ENCODE measurements around the gene MED17. TPM values are rescaled to one million over a fixed set of nuclear protein-coding genes. Genes with fewer than 3 reads are reported as not detected.

Gene MED17
- total and polyA plus RNA-seq, 2 of the 13 experiments (the other 11 are each of a cell fraction or from before 2014, with no cell fraction given) = 23.1 to 37.0 TPM

- Histone ChIP-seq H4K20me1 (ENCODE audit: insufficient read depth, low read length) (no peaks in the 10 kb centered on the region), H3K27ac (ENCODE audit: extremely low read length, insufficient read depth, low read length) (no peak overlapping the region), H3K79me2 (ENCODE audit: insufficient read depth, low read length) (no peaks in the 10 kb centered on the region), H2AFZ (ENCODE audit: low read length) (no peak overlapping the region), H3K9ac (ENCODE audit: insufficient read depth, low read depth, low read length) (no peak overlapping the region), H3K4me1 (ENCODE audit: insufficient read depth, low read length) (peaks cover 23% of the 10 kb centered on the region), H3K27me3 (ENCODE audit: control insufficient read depth in 1 of 2, insufficient read depth in 2 of 2, low read length in 2 of 2) (no peaks in the 10 kb centered on the region), H3K36me3 (replicated peaks in 1 of 2; ENCODE audit: control insufficient read depth in 1 of 2, insufficient read depth in 2 of 2, low read length in 2 of 2) (no peaks in the 10 kb centered on the region), H3K9me3 (ENCODE audit: low read length) (no peaks in the 10 kb centered on the region), H3K4me3 (replicated peaks in 1 of 3; ENCODE audit: insufficient read depth in 1 of 3, low read depth in 2 of 3, low read length in 3 of 3) (no peak overlapping the region), H3K4me2 (ENCODE audit: low read depth, low read length) (no peak overlapping the region)
- ChIA-PET CTCF (ENCODE audit: low intra/inter-chr PET ratio, low total read pairs) (no interaction called here), POLR2A (no interaction called here)
- DNase-seq (ENCODE audit: low spot score) (no peak), ATAC-seq (peak; percentile 66), FAIRE-seq (no peak)
- in situ Hi-C loops (cut with HindIII; ENCODE audit: extremely low pct_ligation_motif_present, low pct_unique_long_range_greater_than_20kb) (no loop called here), intact Hi-C loops (cut with micrococcal nuclease; ENCODE audit: unreplicated experiment) (no loop called here)
- no TSS peak for BruUV-seq (replicated peaks)
- WGBS (ENCODE audit: low lambda C conversion rate) = 6% methylated on average over 3 of the region's 3 CpGs
- TF ChIP-seq ETV5 (CRISPR knock-in tag; IDR thresholded peaks at IDR 0.05; ENCODE audit: borderline replicate concordance) (no peak), HNF1A (IDR thresholded peaks at IDR 0.05; ENCODE audit: low read depth) (no peak), HNF1A (CRISPR knock-in tag; IDR thresholded peaks at IDR 0.05; ENCODE audit: borderline replicate concordance) (no peak), HDAC2 (CRISPR knock-in tag; IDR thresholded peaks at IDR 0.05) (no peak), TCF7 (IDR thresholded peaks at IDR 0.05; ENCODE audit: low read depth) (no peak), ZBTB46 (CRISPR knock-in tag; IDR thresholded peaks at IDR 0.05; ENCODE audit: borderline replicate concordance) (no peak), ZNF468 (CRISPR knock-in tag; IDR thresholded peaks at IDR 0.05) (no peak), CEBPZ (IDR thresholded peaks at IDR 0.05; ENCODE audit: low read length) (no peak), ZNF253 (CRISPR knock-in tag; IDR thresholded peaks at IDR 0.05; ENCODE audit: borderline replicate concordance) (no peak), IKZF1 (IDR thresholded peaks at IDR 0.05) (no peak), ZNF552 (CRISPR knock-in tag; IDR thresholded peaks at IDR 0.05; ENCODE audit: borderline replicate concordance) (no peak), ZNF136 (CRISPR knock-in tag; IDR thresholded peaks at IDR 0.05; ENCODE audit: low read depth) (no peak), CBX5 (CRISPR knock-in tag; IDR thresholded peaks at IDR 0.05; ENCODE audit: borderline replicate concordance) (no peak), BCL6 (CRISPR knock-in tag; IDR thresholded peaks at IDR 0.05) (no peak), NBN (conservative IDR thresholded peaks at IDR 0.05) (no peak), CCAR2 (optimal IDR thresholded peaks at IDR 0.05; ENCODE audit: low read depth, low read length) (no peak), ZNF577 (CRISPR knock-in tag; IDR thresholded peaks at IDR 0.05; ENCODE audit: borderline replicate concordance, low read depth) (no peak)
Measured at GRCh38 chr11:93829598-93829997, 45.5 kb downstream of the MED17 start.

All from HepG2 (cell line).